ENCODE data around the gene LRRC53.

LRRC53 gene

DNA sequence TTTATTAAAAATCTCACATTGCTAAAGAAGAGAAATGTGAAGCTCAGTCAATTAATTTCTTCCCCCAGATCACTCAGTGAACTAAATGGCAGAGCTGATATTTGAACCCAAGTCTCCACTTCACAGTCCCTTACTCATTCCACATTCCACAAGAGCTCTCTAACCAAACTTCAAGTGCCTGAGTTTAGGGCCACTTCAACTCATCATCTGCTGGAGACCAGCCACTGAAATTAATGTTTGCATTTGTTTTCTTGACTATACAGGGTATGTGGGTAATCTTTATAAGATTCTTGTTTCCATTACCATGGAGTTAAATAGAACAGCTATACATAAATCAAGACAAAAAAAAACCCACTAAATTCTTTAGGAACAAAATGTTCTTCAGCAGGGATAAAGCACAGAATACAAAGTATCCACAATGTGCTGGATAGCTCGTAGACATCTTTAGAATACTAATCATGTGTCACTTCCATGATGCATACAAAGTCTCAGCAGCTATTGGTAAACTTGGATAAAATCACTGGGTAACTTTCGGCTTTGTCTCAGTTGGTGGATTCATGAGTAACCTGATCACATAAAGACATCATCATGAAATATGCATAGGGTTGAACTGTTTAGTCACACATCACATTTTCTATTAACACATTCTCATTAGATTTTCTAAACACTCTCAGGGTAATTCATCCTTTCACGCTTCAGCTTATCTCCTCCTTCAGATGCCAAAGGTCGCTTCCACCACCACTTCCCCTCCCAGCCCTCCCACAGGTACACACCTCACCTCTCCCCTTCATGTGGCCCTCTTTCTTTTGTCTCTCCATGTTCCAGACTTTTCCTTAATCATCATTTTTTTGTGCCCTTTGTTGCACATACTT lies 89.8 kb downstream of the LRRC53 start:
- TF ChIP-seq, protein P1, sequence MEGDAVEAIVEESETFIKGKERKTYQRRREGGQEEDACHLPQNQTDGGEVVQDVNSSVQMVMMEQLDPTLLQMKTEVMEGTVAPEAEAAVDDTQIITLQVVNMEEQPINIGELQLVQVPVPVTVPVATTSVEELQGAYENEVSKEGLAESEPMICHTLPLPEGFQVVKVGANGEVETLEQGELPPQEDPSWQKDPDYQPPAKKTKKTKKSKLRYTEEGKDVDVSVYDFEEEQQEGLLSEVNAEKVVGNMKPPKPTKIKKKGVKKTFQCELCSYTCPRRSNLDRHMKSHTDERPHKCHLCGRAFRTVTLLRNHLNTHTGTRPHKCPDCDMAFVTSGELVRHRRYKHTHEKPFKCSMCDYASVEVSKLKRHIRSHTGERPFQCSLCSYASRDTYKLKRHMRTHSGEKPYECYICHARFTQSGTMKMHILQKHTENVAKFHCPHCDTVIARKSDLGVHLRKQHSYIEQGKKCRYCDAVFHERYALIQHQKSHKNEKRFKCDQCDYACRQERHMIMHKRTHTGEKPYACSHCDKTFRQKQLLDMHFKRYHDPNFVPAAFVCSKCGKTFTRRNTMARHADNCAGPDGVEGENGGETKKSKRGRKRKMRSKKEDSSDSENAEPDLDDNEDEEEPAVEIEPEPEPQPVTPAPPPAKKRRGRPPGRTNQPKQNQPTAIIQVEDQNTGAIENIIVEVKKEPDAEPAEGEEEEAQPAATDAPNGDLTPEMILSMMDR (IDR thresholded peaks at IDR 0.05; ENCODE audit: low read depth, low read length, missing control alignments), result no peak
- no peak overlapping the region for H3K4me3 ChIP-seq (ENCODE audit: low read depth, low read length)
- no peak for DNase-seq (ENCODE audit: low read depth)

DNA sequence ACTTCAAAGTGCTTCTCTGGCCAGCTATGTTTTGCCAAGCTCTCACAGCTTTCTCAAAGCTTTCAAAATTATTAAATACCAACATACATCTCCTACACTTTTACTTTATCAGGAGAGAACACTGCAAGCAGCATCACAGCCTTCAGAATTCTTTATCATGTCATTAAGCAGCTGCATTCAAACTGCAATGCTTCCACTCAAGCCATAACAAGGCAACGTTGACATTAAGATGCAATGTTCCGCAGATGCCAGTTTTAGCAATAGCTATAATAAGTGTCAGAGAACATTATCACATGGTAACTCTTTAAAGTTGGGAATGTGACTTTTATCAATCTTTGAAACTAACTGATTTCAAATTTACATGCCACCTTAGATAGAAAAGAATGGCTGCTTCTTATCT lies 91.9 kb downstream of the LRRC53 start:
- no peak for DNase-seq (ENCODE audit: low read depth)
- TF ChIP-seq, protein P1 (IDR thresholded peaks at IDR 0.05; ENCODE audit: low read depth, low read length, missing control alignments), result no peak
- no peak overlapping the region for H3K4me3 ChIP-seq (ENCODE audit: low read depth, low read length)
